Measurements from ENCODE around the gene NUTM2G. TPM values are rescaled to one million over a fixed set of nuclear protein-coding genes. Genes with fewer than 3 reads are reported as not detected.
"Not testable (repeated sequence)": the region's sequence is repeated elsewhere in the genome, so short reads cannot be mapped to it uniquely, and the experiment has no call there.

Gene NUTM2G
- total and polyA plus RNA-seq, 9 of the 15 experiments (the other 6 are each of a cell fraction or from before 2014, with no cell fraction given), result 0.03 TPM; not detected in 7

DNA sequence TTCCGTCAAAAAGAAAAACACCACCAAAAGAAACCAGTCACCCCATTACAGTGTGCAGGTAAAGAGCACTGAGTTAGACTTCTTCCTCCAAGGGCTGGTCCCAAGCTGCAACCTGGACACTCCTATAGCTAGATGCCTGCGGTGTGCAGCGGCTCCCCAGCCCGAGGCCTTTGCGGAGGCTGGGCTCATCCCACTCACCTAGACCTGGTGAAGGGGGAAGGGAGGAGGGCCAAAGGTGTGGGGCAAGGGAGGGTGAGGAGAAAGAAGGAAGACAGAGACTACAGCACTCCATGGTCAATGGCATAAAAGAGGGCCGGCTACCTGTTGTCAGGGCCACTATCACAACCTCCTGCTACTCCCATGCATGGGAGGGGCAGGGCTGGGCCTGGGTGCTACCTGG is 12.1 kb upstream of the NUTM2G start:
- peak; percentile 46 for FAIRE-seq

GRCh38 chr9:96918550-96918949 is 10.1 kb upstream of the NUTM2G start:
- H4K20me1 ChIP-seq (replicated peaks; ENCODE audit: control insufficient read depth, insufficient read depth, low read length); H3K9me3 ChIP-seq (replicated peaks; ENCODE audit: control insufficient read depth, insufficient read depth, low read depth, low read length); POLR2A ChIA-PET; H3K79me2 ChIP-seq (ENCODE audit: control insufficient read depth, insufficient read depth, low read length); CTCF ChIA-PET (ENCODE audit: low intra/inter-chr PET ratio); H3K4me3 ChIP-seq; DNase-seq (ENCODE audit: extremely low read depth in 1 of 4, low spot score in 3 of 4); ATAC-seq; in situ Hi-C loops (cut with MboI); intact Hi-C loops (cut with micrococcal nuclease); H3K4me2 ChIP-seq (ENCODE audit: insufficient read depth, low read length); H3K36me3 ChIP-seq (ENCODE audit: control insufficient read depth, insufficient read depth, low read length); H3K9ac ChIP-seq (ENCODE audit: insufficient read depth in 1 of 2, low read depth in 2 of 2, low read length in 2 of 2); BruUV-seq (replicated peaks); H3K9me1 ChIP-seq (ENCODE audit: control insufficient read depth, insufficient read depth, low read length); H3K4me1 ChIP-seq (replicated peaks in 1 of 2; ENCODE audit: control insufficient read depth in 2 of 2, insufficient read depth in 2 of 2, low read length in 2 of 2); H3K27me3 ChIP-seq (ENCODE audit: control insufficient read depth in 2 of 2, insufficient read depth in 2 of 2, low read length in 2 of 2); H2AFZ ChIP-seq (ENCODE audit: low read depth, low read length); H3K27ac ChIP-seq (ENCODE audit: extremely low read depth, low read depth, low read length): not testable (repeated sequence)
- 89% methylated on average over 3 of the region's 6 CpGs for WGBS (ENCODE audit: insufficient coverage, low coverage, missing lambda C conversion rate)
- FAIRE-seq, result peak; percentile 86

More for the DNA sequence above, 12.1 kb upstream of the NUTM2G start:
- DNase-seq (ENCODE audit: extremely low read depth in 1 of 4, low spot score in 3 of 4); H3K9ac ChIP-seq (ENCODE audit: insufficient read depth in 1 of 2, low read depth in 2 of 2, low read length in 2 of 2); BruUV-seq (replicated peaks); H3K4me1 ChIP-seq (replicated peaks in 1 of 2; ENCODE audit: control insufficient read depth in 2 of 2, insufficient read depth in 2 of 2, low read length in 2 of 2); H3K4me3 ChIP-seq; ATAC-seq; H2AFZ ChIP-seq (ENCODE audit: low read depth, low read length); H3K9me1 ChIP-seq (ENCODE audit: control insufficient read depth, insufficient read depth, low read length); CTCF ChIA-PET (ENCODE audit: low intra/inter-chr PET ratio); H3K79me2 ChIP-seq (ENCODE audit: control insufficient read depth, insufficient read depth, low read length); H3K4me2 ChIP-seq (ENCODE audit: insufficient read depth, low read length); POLR2A ChIA-PET; H3K36me3 ChIP-seq (ENCODE audit: control insufficient read depth, insufficient read depth, low read length); in situ Hi-C loops (cut with MboI); H3K9me3 ChIP-seq (replicated peaks; ENCODE audit: control insufficient read depth, insufficient read depth, low read depth, low read length); intact Hi-C loops (cut with micrococcal nuclease); H3K27me3 ChIP-seq (ENCODE audit: control insufficient read depth in 2 of 2, insufficient read depth in 2 of 2, low read length in 2 of 2); H3K27ac ChIP-seq (ENCODE audit: extremely low read depth, low read depth, low read length); H4K20me1 ChIP-seq (replicated peaks; ENCODE audit: control insufficient read depth, insufficient read depth, low read length): not testable (repeated sequence)
- WGBS (ENCODE audit: insufficient coverage, low coverage, missing lambda C conversion rate), result 100% methylated on average over 3 of the region's 6 CpGs

GRCh38 chr9:96920803-96921202 is 7.8 kb upstream of the NUTM2G start:
- 100% methylated on average over 2 of the region's 4 CpGs for WGBS (ENCODE audit: insufficient coverage, low coverage, missing lambda C conversion rate)

DNA sequence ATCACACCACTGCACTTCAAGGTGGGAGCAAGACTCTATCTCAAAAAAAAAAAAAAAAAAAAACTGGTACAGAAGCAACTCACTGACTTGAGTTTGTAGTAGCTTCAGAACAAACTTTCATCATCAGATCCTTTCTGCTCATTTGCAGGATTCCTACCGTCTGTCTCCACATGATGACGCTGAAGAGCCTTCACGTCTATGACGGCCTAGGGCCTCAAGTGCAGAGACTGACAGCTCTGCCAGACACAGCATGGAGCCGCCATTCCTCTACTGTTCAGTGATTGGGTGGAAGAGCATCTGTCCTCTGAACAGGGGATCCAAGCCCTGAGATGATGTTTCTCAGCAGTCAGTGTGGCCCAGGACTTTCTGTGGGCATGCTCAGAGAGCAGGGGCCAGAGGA is 3.1 kb upstream of the NUTM2G start:
- H3K4me2 ChIP-seq (ENCODE audit: insufficient read depth, low read length); H3K27ac ChIP-seq (ENCODE audit: extremely low read depth, low read depth, low read length); DNase-seq (ENCODE audit: extremely low read depth in 1 of 4, low spot score in 3 of 4); H3K27me3 ChIP-seq (ENCODE audit: control insufficient read depth in 2 of 2, insufficient read depth in 2 of 2, low read length in 2 of 2); in situ Hi-C loops (cut with MboI); POLR2A ChIA-PET; H3K36me3 ChIP-seq (ENCODE audit: control insufficient read depth, insufficient read depth, low read length); FAIRE-seq; BruUV-seq (replicated peaks); H3K9me1 ChIP-seq (ENCODE audit: control insufficient read depth, insufficient read depth, low read length); H2AFZ ChIP-seq (ENCODE audit: low read depth, low read length); H3K79me2 ChIP-seq (ENCODE audit: control insufficient read depth, insufficient read depth, low read length); H3K9me3 ChIP-seq (replicated peaks; ENCODE audit: control insufficient read depth, insufficient read depth, low read depth, low read length); ATAC-seq; CTCF ChIA-PET (ENCODE audit: low intra/inter-chr PET ratio); H4K20me1 ChIP-seq (replicated peaks; ENCODE audit: control insufficient read depth, insufficient read depth, low read length); H3K4me1 ChIP-seq (replicated peaks in 1 of 2; ENCODE audit: control insufficient read depth in 2 of 2, insufficient read depth in 2 of 2, low read length in 2 of 2); H3K4me3 ChIP-seq; H3K9ac ChIP-seq (ENCODE audit: insufficient read depth in 1 of 2, low read depth in 2 of 2, low read length in 2 of 2); intact Hi-C loops (cut with micrococcal nuclease): not testable (repeated sequence)
- WGBS (ENCODE audit: insufficient coverage, low coverage, missing lambda C conversion rate), result 64% methylated on average over 3 of the region's 5 CpGs

More at GRCh38 chr9:96920803-96921202, 7.8 kb upstream of the NUTM2G start:
- FAIRE-seq; H3K4me1 ChIP-seq (replicated peaks in 1 of 2; ENCODE audit: control insufficient read depth in 2 of 2, insufficient read depth in 2 of 2, low read length in 2 of 2); H3K9ac ChIP-seq (ENCODE audit: insufficient read depth in 1 of 2, low read depth in 2 of 2, low read length in 2 of 2); ATAC-seq; BruUV-seq (replicated peaks); DNase-seq (ENCODE audit: extremely low read depth in 1 of 4, low spot score in 3 of 4); CTCF ChIA-PET (ENCODE audit: low intra/inter-chr PET ratio); H3K9me3 ChIP-seq (replicated peaks; ENCODE audit: control insufficient read depth, insufficient read depth, low read depth, low read length); H4K20me1 ChIP-seq (replicated peaks; ENCODE audit: control insufficient read depth, insufficient read depth, low read length); H3K4me3 ChIP-seq; H3K36me3 ChIP-seq (ENCODE audit: control insufficient read depth, insufficient read depth, low read length); H3K27ac ChIP-seq (ENCODE audit: extremely low read depth, low read depth, low read length); H3K9me1 ChIP-seq (ENCODE audit: control insufficient read depth, insufficient read depth, low read length); POLR2A ChIA-PET; H3K4me2 ChIP-seq (ENCODE audit: insufficient read depth, low read length); intact Hi-C loops (cut with micrococcal nuclease); H3K27me3 ChIP-seq (ENCODE audit: control insufficient read depth in 2 of 2, insufficient read depth in 2 of 2, low read length in 2 of 2); in situ Hi-C loops (cut with MboI); H2AFZ ChIP-seq (ENCODE audit: low read depth, low read length); H3K79me2 ChIP-seq (ENCODE audit: control insufficient read depth, insufficient read depth, low read length): not testable (repeated sequence)
